Ovary (tissue), 9 donors: ENCODE results near the gene A4GALT. TPM values are rescaled to one million over a fixed set of nuclear protein-coding genes. Genes with fewer than 3 reads are reported as not detected.

Source experiments
- DNase-seq, 5 donors: peaks; one replicate each; pipeline ENCODE4 v3.0.0-alpha.2; 2019 to 2020
- H3K27ac ChIP-seq, 2 donors: fragments of 200-600 bp; one replicate each; pipeline versions ENCODE4 v1.5.1 to v1.8.0; 2019 to 2022
- H3K27me3 ChIP-seq: fragments of 200-600 bp; one replicate; pipeline ENCODE4 v1.8.0; 2022
- H3K36me3 ChIP-seq: fragments of 200-600 bp; sonication (generic); one replicate; pipeline ENCODE4 v1.5.1; 2019
- H3K4me1 ChIP-seq: one replicate; pipeline ENCODE4 v1.8.1; 2013; ENCODE audit warnings: mild to moderate bottlenecking, moderate library complexity; ENCODE audit not compliant: insufficient read depth
- H3K4me3 ChIP-seq: fragments of 200-600 bp; sonication (generic); one replicate; pipeline ENCODE4 v1.5.1; 2017
- H3K9me3 ChIP-seq, 2 donors: fragments of 200-600 bp in 1 of 2; sonication (generic) in 1 of 2; one replicate each; pipeline versions ENCODE4 v1.5.1 to v1.8.1; 2013 to 2019; ENCODE audit warnings: mild to moderate bottlenecking in 1 of 2, moderate library complexity in 1 of 2
- CTCF ChIP-seq, 3 donors: fragments of 450-650 bp in 2 of 3; fragments of 200-600 bp in 1 of 3; IDR thresholded peaks; one replicate each; pipeline versions ENCODE4 v1.5.1 to v1.8.0; 2016 to 2022; ENCODE audit warnings: antibody characterized with exemption in 3 of 3, mild to moderate bottlenecking in 1 of 3
- EP300 ChIP-seq: sonication (generic); formaldehyde crosslinking; IDR thresholded peaks from one replicate; pipeline ENCODE4 v1.6.1; 2017; ENCODE audit warnings: antibody characterized with exemption
- POLR2A ChIP-seq: fragments of 450-650 bp; IDR thresholded peaks from one replicate; pipeline ENCODE4 v1.6.1; 2017; ENCODE audit warnings: antibody characterized with exemption, mild to moderate bottlenecking, moderate library complexity
- WGBS, 3 donors: extraction: QIAGEN DNeasy Blood & Tissue Kit in 1 of 3; methylation state at CpG; one replicate each; pipeline versions ENCODE4 v1.1.5 to v1.1.7; 2013 to 2017; 5-methylcytosine and 5-hydroxymethylcytosine counted together
- intact Hi-C, 4 donors: fragments of 100-400 bp; cut with DNase I; formaldehyde crosslinking; loops; one replicate each; pipeline versions ENCODE4 v1.11.0 to v1.15.1; 2022 to 2023
- polyA plus RNA-seq, 2 donors: library from polyadenylated mRNA; stranded (reverse); fragments of 200-250 nt in 1 of 2; fragments of 350-450 nt in 1 of 2; fragmentation: Illumina TruSeq in 1 of 2; extraction: RNeasy Lipid Tissue Mini Kit (QIAGEN cat#74804) in 1 of 2; gene quantifications; one replicate each; pipeline ENCODE4 v1.2.3, GENCODE V29; 2013 to 2014
- small RNA-seq: library from RNA; depleted of rRNA; stranded (forward); fragments of <200 nt; gene quantifications from one replicate; pipeline ENCODE3, GENCODE V24; 2016
- total RNA-seq, 7 donors: library from RNA; depleted of rRNA in 2 of 7; stranded (reverse); fragments of >200 nt in 2 of 7; fragmentation: NEBNext Ultra II Directional in 3 of 7; extraction: Animal tissue kit (Norgen Biotek cat#: 25700) in 3 of 7; gene quantifications; one replicate each; pipeline versions ENCODE4 v1.1.0 to v1.2.4, GENCODE V29; 2016 to 2023
- donor health status: DM: no; HTN: no; CAD: no; lungs with moderate emphysema.
- donor health status: DM: no; HTN: no; CAD: no.
- donor health status: Bipolar disorder and iron deficiency.
- donor health status: DM: yes; HTN: yes; CAD: no.
- donor health status: DM: no; HTN: no; CAD: no.
- donor health status: DM: yes; HTN: yes; CAD: no.

A4GALT gene
- total and polyA plus RNA-seq, 9 donors = 2.0 to 19.6 (median 11.7) TPM

DNA sequence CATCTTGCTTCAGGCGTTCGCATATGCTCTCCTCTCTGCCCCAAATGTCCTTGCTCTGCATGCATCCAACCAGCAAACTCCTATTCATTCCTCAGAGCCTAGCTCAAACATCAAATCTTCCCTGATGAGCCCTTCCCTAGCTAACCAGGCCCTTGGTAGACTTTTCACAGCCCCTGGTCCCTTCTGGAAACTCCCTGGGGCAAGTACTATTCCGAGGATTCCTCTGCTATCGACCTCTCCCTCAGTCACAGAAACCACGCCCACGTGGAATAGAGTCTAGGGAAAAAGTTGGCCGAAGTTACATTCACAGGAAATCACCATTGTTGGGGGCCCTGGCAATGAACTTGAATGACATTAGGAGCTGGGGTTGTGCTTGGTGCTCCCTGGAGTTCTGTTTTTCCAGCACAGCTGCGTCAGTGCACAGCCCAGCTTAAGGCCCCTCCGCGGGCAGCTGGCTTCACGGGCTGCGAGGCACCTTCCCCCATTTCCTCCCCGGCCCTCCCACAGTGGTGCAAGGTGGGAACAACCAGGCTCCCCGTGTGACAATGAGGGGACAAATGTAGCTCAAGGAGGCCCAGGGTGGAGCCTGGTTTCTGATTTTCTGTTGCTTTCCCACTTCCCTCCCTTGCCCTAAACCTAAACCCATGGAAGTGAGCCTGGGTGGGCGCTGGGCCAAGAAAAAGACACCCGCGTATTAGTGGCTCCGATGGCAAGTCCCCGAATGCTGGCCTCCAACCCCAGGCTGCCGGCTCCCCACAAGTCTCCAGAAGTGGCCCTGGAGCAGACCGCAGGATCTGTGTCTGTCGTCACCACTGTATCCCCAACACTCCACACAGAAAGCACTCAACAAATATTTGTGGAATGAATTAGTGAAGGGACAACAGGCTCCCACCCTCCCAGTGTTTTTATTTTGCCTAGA, 76.0 kb downstream of the A4GALT start:
- intact Hi-C loops = no loop called here
- no peaks in the 10 kb centered on the region for H3K9me3 ChIP-seq
- H3K4me3 ChIP-seq = peak overlapping the region; percentile 26
- 13 to 16% (median 15%) methylated on average over 22 of the region's 22 CpGs for WGBS, 3 donors
- H3K4me1 ChIP-seq = peaks cover 50% of the 10 kb centered on the region
- H3K36me3 ChIP-seq = no peaks in the 10 kb centered on the region
- peak overlapping the region; percentile 88 to 93 for H3K27ac ChIP-seq
- H3K27me3 ChIP-seq = no peaks in the 10 kb centered on the region
- no peak for TF ChIP-seq CTCF (IDR thresholded peaks at IDR 0.05)
- TF ChIP-seq EP300 = no peak
- TF ChIP-seq POLR2A = no peak
- DNase-seq = peak; percentile 56 to 76 (median 70)

- H3K27ac ChIP-seq = peak overlapping the region; percentile 14 to 93
- TF ChIP-seq EP300 (no peak), CTCF (IDR thresholded peaks at IDR 0.05) (no peak), POLR2A (no peak)
- 77 to 85% (median 81%) methylated on average over 13 to 14 of the region's 14 CpGs for whole genome bisulfite sequencing, 3 donors
- intact Hi-C loops = no loop called here
- peaks cover 50% of the 10 kb centered on the region for H3K4me1 ChIP-seq
- H3K4me3 ChIP-seq = no peak overlapping the region
- H3K36me3 ChIP-seq = no peaks in the 10 kb centered on the region
- peak in 1 of 5 donors; percentile 47 for DNase-seq
- no peaks in the 10 kb centered on the region for H3K9me3 ChIP-seq
- no peaks in the 10 kb centered on the region for H3K27me3 ChIP-seq
Observed at GRCh38 chr22:42643634-42644421, 76.8 kb downstream of the A4GALT start.

DNA sequence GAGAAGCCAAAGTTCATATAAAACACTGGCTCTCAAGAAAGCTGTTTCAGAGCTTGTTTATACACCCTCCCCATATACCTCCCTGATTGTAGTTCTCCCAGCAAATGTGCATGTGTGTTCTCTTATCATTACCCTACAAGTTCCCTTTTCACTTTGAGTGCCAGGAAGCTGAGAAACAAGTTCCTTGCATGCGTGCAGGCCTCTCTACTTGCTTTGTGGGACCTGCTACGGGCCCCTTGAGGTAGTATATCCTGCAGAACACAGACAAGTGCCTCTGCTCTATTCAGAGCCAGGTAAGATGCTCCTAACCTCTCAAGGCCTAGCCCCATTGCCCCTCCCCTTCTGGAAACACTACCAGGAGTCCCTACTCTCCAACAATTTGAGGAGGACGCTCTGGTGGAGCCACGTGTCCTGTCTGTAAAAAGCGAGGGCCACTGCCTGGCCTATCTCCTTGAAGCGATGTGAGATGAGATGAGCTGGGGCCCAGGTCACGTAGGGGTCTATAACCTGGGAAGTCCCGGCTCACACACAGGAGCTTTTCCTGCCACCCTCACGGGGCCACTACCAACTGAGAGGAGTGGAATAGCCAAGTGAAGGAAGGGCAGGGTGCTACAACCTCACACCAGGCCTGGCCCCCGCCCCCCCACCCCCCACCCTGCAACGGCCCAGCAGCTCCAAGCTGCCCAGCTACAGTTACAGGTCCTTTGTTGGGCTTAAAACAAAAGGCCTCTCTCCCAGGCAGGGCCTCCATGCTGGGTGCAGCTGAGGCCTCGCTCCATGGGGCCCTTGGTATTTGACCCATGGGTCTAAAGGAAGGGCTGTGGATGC, 77.7 kb downstream of the A4GALT start:
- H3K27me3 ChIP-seq = no peaks in the 10 kb centered on the region
- H3K9me3 ChIP-seq = no peaks in the 10 kb centered on the region
- peak overlapping the region; percentile 43 to 93 for H3K27ac ChIP-seq
- H3K4me1 ChIP-seq = peaks cover 42% of the 10 kb centered on the region
- intact Hi-C loops = no loop called here
- DNase-seq = no peak
- no peaks in the 10 kb centered on the region for H3K36me3 ChIP-seq
- no peak for TF ChIP-seq EP300
- TF ChIP-seq CTCF (IDR thresholded peaks at IDR 0.05) = no peak
- TF ChIP-seq POLR2A = no peak
- no peak overlapping the region for H3K4me3 ChIP-seq
- WGBS, 3 donors = 68 to 77% (median 73%) methylated on average over 10 to 12 of the region's 12 CpGs

Small RNAs within 50 kb of the gene (small RNA-seq; reads per million reads assigned to genes)
- not detected for gene RF00019

Other genes with a start within 250 kb of the A4GALT start
- 10 to 100 TPM; 20.1 to 43.9 (median 39.4) TPM for gene RRP7A, start 201.1 kb downstream of the A4GALT start, total RNA-seq
- gene RRP7A, start 201.1 kb downstream of the A4GALT start, polyA plus RNA-seq = 1 to 10 TPM; 9.3 to 9.6 TPM
- 10 to 100 TPM in 6 of 7 donors, 1 to 10 TPM in 1; 8.1 to 27.8 (median 14.9) TPM for gene SERHL2, start 166.9 kb downstream of the A4GALT start, total RNA-seq
- gene SERHL2, start 166.9 kb downstream of the A4GALT start, polyA plus RNA-seq = 10 to 100 TPM; 14.3 to 22.5 TPM
- 100 to 1,000 TPM in 5 of 7 donors, 10 to 100 TPM in 2; 44.0 to 133 (median 103) TPM for gene POLDIP3, start 106.0 kb downstream of the A4GALT start, total RNA-seq
- gene POLDIP3, start 106.0 kb downstream of the A4GALT start, polyA plus RNA-seq = 100 to 1,000 TPM in 1 of 2 donors, 10 to 100 TPM in 1; 69.1 to 125 TPM
- under 1 TPM in 5 of 7 donors, not detected in 2; 0.30 to 0.91 (median 0.54) TPM for gene ATP5MGL, start 80.3 kb downstream of the A4GALT start, total RNA-seq
- gene ATP5MGL, start 80.3 kb downstream of the A4GALT start, polyA plus RNA-seq = not detected
- gene CYB5R3, start 71.5 kb downstream of the A4GALT start, total RNA-seq = 100 to 1,000 TPM in 5 of 7 donors, 10 to 100 TPM in 2; 56.9 to 279 (median 228) TPM
- 100 to 1,000 TPM; 224 to 231 TPM for gene CYB5R3, start 71.5 kb downstream of the A4GALT start, polyA plus RNA-seq
- 10 to 100 TPM; 28.8 to 47.8 (median 39.2) TPM for gene ARFGAP3, start 136.4 kb upstream of the A4GALT start, total RNA-seq
- gene ARFGAP3, start 136.4 kb upstream of the A4GALT start, polyA plus RNA-seq = 10 to 100 TPM; 21.6 to 43.5 TPM